GM11168 (cell line): ENCODE data around the gene ATAD3B.
"Not testable (repeated sequence)": the region's sequence is repeated elsewhere in the genome, so short reads cannot be mapped to it uniquely, and the experiment has no call there.

Experiments
- in situ Hi-C: fragments of 300-500 bp; cut with MboI; formaldehyde crosslinking; loops from one replicate; pipeline ENCODE4 v1.12.0; 2022; ENCODE audit warnings: low sequenced_read_pairs; ENCODE audit not compliant: unreplicated experiment

The ATAD3B gene, protein sequence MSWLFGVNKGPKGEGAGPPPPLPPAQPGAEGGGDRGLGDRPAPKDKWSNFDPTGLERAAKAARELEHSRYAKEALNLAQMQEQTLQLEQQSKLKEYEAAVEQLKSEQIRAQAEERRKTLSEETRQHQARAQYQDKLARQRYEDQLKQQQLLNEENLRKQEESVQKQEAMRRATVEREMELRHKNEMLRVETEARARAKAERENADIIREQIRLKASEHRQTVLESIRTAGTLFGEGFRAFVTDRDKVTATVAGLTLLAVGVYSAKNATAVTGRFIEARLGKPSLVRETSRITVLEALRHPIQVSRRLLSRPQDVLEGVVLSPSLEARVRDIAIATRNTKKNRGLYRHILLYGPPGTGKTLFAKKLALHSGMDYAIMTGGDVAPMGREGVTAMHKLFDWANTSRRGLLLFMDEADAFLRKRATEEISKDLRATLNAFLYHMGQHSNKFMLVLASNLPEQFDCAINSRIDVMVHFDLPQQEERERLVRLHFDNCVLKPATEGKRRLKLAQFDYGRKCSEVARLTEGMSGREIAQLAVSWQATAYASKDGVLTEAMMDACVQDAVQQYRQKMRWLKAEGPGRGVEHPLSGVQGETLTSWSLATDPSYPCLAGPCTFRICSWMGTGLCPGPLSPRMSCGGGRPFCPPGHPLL

GRCh38 chr1:1471389-1472052 is at the start of gene ATAD3B:
TSS of gene ATAD3B (plus strand) at chr1:1471765. CDS start at chr1:1471885, 120 bp downstream.
- in situ Hi-C loops = no loop called here

DNA sequence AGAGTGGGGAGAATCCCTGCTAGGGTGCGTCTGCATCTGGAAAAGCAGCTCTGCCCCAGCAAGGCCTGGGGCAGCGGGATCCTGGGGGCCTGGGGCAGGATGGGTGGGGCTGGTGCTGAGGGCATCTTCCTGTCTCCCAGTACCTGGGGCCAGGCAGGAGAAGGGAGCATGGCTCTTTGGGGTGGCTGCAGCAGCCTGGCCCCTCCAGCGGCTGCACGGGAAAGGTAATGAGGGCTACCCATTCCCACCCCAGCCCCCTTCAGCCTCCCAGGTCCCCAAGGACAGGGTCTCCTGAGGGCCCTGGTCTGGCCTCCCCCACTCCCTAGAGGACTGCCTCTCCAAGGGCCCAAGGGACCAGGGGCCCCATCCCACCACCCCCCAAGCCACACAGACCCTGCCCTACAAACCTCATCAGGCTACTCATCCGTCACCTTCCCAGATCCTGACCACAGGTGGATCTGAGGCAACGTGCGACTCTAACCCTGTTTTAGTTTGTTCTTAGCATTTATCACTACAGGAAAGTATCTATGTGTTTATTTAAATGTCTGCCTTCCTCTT is 49.6 kb upstream of the ATAD3B start:
- in situ Hi-C loops = no loop called here

DNA sequence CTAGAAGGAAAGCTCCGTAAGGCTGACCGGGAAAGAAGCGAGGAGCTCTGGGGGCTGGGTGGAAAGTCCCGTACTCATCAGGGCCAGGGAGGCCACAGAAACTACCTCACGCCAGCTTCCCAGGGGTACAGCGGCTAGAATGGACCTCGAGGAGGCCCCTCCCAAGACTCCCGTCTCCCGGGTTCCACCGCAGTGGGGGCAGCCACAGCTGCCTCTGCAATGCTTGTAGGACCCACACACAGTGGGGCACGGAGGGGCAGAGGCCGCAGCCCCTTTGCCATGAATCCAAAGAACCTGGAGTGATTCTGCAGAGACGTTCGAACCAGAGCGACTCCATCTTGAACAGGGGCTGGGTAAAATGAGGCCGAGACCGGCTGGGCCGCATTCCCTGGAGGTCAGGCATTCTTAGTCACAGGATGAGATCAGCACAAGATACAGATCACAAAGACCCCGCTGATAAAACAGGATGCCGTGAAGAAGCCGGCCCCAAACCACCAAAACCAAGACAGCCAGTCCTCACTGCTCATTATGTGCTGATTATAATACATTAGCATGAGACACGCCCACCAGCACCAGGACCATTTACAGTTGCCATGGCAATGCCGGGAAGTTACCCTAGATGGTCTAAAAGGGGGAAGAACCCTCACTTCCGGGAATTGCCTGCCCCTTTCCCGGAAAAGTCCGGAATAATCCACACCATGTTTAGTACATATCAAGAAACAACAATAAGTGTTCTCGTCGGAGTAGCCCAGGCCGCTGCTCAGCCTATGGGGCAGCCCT is 48.9 kb upstream of the ATAD3B start:
- in situ Hi-C loops = no loop called here

DNA sequence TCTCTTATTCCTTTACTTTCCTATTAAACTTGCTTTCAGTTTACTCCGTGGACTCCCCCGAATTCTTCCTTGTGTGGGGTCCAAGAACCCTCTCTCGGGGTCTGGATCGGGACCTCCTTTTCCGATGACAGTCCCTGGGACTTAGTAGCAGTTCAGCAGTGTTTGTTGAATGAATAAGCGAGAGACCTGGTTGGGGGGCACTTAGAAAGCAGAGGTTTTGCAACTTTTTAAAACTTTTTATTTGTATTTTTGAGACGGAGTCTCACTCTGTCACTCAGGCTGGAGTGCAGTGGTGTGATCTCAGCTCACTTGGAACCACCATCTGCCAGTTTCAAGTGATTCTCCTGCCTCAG is 48.3 kb upstream of the ATAD3B start:
- in situ Hi-C loops = no loop called here

DNA sequence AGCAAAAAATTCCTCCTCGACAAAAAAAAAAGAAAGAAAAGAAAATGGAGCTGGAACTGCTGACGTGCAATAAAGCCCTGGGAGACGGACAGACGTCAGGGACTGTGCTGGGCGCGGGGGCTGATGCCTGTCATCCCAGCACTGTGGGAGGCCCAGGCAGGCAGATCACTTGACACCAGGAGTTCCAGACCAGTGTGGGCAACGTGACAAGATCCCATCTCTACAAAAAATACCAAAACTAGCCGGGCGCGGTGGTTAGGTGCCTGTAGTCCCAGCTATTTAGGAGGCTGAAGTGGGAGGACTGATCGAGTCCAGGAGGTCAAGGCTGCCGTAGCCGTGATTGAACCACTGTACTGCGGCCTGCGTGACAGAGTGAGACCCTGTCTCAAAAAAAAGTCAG is 46.9 kb upstream of the ATAD3B start:
- in situ Hi-C loops = no loop called here

- in situ Hi-C loops = no loop called here
These were observed 46.2 kb upstream of the ATAD3B start for GRCh38 chr1:1425426-1425752.

DNA sequence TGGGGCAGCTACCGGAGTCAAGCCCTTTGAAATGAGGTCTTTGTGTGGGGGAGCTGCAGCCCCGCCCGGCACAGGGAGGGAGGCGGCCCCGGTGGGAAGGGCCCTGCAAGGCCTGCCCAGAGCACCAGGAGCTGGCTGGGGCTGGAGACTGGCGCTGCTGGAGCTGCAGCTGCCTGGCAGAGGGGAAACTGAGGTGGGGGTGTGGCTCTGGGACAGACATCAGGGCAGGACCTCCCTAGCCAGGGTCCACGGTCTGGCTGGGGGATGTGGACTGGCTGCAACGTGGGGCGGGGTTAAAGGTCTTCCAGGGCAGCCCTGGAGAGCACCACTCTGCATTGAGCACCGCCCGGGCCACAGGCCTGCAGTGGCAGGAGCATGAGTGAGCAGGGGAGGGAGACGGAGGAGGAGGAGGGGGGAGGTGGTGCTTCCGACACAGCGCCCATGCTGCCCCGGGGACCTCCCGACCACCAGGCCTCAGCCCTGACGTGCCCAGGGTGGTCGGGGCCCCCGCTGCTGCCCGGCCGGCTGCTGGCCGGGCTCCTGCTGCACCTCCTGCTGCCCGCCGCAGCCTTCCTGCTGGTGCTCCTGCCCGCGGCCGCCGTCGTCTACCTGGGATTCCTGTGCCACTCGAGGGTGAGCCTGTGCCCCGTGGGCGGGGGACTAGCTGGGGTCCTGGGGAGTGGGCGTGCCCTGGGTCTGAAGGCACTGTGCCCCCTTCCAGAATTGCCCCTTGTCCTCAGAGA is 45.6 kb upstream of the ATAD3B start:
- in situ Hi-C loops = no loop called here

DNA sequence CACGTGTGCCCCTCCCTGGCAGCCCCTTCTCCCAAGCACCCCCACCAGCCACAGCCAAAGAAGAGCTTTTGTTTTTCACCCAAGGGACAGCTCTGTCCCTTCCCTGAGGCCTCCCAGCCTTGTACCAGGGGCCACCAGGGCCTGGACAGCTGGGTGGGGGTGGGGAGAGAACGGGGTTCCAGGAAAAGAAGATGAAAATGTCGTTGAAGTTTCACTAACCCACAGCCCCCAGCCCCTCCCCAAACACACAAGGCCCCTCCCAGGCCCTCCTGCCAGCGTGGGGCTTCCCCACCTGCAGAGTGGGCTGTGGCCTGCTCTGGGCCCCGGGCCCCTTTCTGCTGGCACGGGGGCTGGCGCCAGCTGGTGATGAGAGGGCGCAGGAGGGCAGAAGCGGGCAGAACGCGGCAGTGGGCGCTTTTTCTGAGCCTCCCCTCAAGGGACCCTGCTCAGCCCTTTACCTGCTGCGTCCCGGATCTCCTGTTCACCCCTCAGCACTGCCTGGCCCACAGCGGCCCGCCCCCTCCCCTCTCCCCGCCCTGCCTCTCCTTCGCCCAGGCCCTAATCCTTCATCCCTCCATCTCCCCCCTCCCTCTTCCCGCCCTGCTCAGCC is 45.0 kb upstream of the ATAD3B start:
- in situ Hi-C loops = no loop called here

GRCh38 chr1:1427106-1427819 is 44.3 kb upstream of the ATAD3B start:
- in situ Hi-C loops = no loop called here

DNA sequence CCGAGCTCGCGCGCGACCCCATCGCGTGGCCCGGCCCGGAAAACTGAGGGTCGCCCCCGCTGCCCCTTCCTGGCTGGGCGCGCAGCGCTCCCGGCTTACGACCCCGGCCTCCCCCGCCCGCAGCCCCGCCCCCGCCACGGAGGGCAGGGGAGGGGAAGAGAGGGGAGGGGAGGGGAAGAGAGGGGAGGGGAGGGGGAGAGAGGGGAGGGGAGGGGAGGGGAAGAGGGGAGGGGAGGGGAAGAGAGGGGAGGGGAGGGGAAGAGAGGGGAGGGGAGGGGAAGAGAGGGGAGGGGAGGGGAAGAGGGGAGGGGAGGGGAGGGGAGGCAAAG is 43.8 kb upstream of the ATAD3B start:
- in situ Hi-C loops = no loop called here

DNA sequence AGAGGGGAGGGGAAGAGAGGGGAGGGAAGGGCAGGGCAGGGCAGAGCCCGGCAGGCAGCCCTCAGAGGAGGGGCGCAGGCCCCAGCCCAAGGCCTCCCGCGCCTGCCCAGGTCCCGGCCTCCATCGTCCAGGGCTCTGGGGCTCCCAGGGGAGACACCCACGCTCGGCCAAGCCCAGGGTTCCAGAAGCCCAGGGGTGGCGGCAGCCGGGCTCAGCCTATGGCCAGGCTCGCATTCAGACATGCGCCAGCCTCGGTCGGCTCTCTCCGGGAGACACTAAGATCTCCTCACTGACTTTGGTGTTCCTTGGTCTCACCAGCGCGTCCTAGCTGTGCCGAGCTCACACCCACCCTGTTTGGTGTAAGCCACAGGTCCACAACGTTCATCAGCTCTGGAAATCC is 43.4 kb upstream of the ATAD3B start:
- in situ Hi-C loops = no loop called here

GRCh38 chr1:1428967-1429366 is 42.6 kb upstream of the ATAD3B start:
- in situ Hi-C loops = not testable (repeated sequence)

DNA sequence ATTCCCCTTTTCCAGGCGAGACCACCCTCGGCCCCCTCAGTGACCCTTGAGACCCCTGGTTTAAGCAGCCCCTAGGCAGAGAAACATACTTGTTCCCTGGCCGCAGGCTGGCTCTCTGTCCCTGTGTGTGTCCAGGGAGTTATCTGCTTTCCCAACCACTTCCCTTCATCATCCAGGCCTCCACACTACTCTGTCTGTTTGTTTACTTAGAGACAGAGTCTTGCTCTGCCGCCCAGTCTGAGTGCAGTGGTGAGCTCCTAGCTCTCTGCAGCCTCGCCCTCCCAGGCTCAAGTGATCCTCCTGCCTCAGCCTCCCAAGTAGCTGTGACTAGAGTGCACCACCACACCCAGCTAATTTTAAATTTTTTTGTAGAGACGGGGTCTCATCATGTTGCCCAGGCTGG is 41.9 kb upstream of the ATAD3B start:
- in situ Hi-C loops = no loop called here

- in situ Hi-C loops = no loop called here
These were observed 41.2 kb upstream of the ATAD3B start for GRCh38 chr1:1430114-1430982.

- in situ Hi-C loops = no loop called here
These were observed 40.3 kb upstream of the ATAD3B start for GRCh38 chr1:1430992-1431844.

- in situ Hi-C loops = no loop called here
These were observed 39.7 kb upstream of the ATAD3B start for GRCh38 chr1:1431845-1432273.
